Stomach smooth muscle (tissue), 2 donors: Measurements from ENCODE around the gene ATAD3C.
"Not testable (repeated sequence)": the region's sequence is repeated elsewhere in the genome, so short reads cannot be mapped to it uniquely, and the experiment has no call there.

ENCODE experiments used
- H3K27ac ChIP-seq: one replicate; pipeline ENCODE4 v1.7.0; 2013; ENCODE audit warnings: mild to moderate bottlenecking, low read length, inconsistent platforms
- H3K27me3 ChIP-seq, 2 donors: one replicate each; pipeline ENCODE4 v1.7.0; 2013; ENCODE audit warnings: low read length in 2 of 2; ENCODE audit not compliant: insufficient read depth in 2 of 2, control insufficient read depth in 1 of 2
- H3K36me3 ChIP-seq, 2 donors: one replicate each; pipeline ENCODE4 v1.7.0; 2013; ENCODE audit warnings: low read length in 2 of 2; ENCODE audit not compliant: control insufficient read depth in 2 of 2, insufficient read depth in 2 of 2
- H3K4me1 ChIP-seq: one replicate; pipeline ENCODE4 v1.7.0; 2013; ENCODE audit warnings: low read length; ENCODE audit not compliant: control insufficient read depth, insufficient read depth
- H3K4me3 ChIP-seq, 2 donors: one replicate each; pipeline ENCODE4 v1.7.0; 2013; ENCODE audit warnings: low read length in 2 of 2
- H3K9ac ChIP-seq, 2 donors: one replicate each; pipeline ENCODE4 v1.7.0; 2013; ENCODE audit warnings: low read length in 2 of 2, mild to moderate bottlenecking in 1 of 2
- H3K9me3 ChIP-seq, 2 donors: one replicate each; pipeline ENCODE4 v1.7.0; 2013; ENCODE audit warnings: low read length in 2 of 2; ENCODE audit not compliant: control insufficient read depth in 2 of 2
- donor health status: healthy.
- donor health status: Pancreatic carcinoma.

Gene ATAD3C

DNA sequence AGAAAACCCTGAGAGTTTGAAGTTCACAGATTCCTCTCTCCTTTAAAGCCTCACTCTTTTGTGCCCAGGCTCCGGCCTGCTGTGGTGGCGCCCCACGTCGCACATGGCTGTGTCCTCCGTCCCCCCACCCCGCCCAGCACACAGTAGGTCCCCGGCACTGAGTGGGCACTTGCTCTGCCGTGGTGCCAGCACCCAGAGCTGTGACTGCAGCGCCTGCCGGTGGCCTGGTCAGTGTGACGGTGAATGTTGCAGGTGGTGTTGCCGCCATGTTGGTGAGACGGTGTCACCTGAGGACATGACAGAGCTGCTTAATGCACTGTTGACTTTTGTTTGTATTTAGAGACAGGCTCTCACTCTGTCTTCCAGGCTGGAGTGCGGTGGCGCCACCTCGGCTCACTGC, 3.4 kb downstream of the ATAD3C start:
- no peaks in the 10 kb centered on the region for H3K4me1 ChIP-seq
- no peaks in the 10 kb centered on the region for H3K27me3 ChIP-seq
- H3K9me3 ChIP-seq = no peaks in the 10 kb centered on the region
- H3K27ac ChIP-seq = no peak overlapping the region
- H3K36me3 ChIP-seq = no peaks in the 10 kb centered on the region
- no peak overlapping the region for H3K4me3 ChIP-seq
- H3K9ac ChIP-seq = no peak overlapping the region

GRCh38 chr1:1454286-1455056, 5.0 kb downstream of the ATAD3C start:
- not testable (repeated sequence) for H3K9ac ChIP-seq, H3K4me3 ChIP-seq

GRCh38 chr1:1455366-1455884, 5.9 kb downstream of the ATAD3C start:
- Histone ChIP-seq H3K4me1 (no peaks in the 10 kb centered on the region), H3K4me3 (no peak overlapping the region), H3K27me3 (no peaks in the 10 kb centered on the region), H3K36me3 (no peaks in the 10 kb centered on the region), H3K9ac (no peak overlapping the region), H3K27ac (no peak overlapping the region), H3K9me3 (no peaks in the 10 kb centered on the region)

More at GRCh38 chr1:1454286-1455056, 5.0 kb downstream of the ATAD3C start:
- not testable (repeated sequence) for H3K36me3 ChIP-seq, H3K9me3 ChIP-seq, H3K27ac ChIP-seq, H3K4me1 ChIP-seq, H3K27me3 ChIP-seq

- not testable (repeated sequence) for H3K4me3 ChIP-seq, H3K9ac ChIP-seq, H3K4me1 ChIP-seq, H3K27ac ChIP-seq, H3K27me3 ChIP-seq, H3K9me3 ChIP-seq, H3K36me3 ChIP-seq
Observed at GRCh38 chr1:1455934-1456333, 6.4 kb downstream of the ATAD3C start.

DNA sequence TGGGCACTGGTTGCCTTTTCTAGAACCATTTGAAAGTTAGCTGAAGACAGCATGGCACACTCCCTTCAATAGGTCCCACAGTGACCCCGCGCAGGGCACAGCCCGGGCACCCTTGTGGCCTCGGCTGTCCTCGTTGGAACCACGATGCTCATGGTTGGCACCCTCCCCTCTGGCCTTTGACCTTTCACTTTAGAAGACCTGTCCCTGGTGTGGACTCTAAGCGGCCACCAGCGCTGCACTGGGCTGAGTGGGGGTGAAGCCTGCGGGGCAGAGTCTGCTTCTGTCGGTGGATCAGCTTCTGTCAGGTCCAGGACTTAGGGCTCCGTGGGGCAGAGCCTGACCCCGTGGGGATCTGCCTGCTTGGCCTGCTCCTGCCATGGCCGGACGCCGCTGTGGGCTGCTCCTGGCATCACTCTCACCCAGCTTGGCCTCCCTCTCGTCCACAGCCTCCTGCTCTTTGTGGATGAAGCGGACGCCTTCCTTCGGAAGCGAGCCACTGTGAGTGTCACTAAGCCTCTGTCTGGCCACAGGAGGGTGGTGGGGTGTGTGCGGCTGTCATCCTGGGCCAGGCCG, 7.3 kb downstream of the ATAD3C start:
- not testable (repeated sequence) for H3K9me3 ChIP-seq, H3K9ac ChIP-seq, H3K4me1 ChIP-seq, H3K27me3 ChIP-seq, H3K27ac ChIP-seq, H3K4me3 ChIP-seq, H3K36me3 ChIP-seq

DNA sequence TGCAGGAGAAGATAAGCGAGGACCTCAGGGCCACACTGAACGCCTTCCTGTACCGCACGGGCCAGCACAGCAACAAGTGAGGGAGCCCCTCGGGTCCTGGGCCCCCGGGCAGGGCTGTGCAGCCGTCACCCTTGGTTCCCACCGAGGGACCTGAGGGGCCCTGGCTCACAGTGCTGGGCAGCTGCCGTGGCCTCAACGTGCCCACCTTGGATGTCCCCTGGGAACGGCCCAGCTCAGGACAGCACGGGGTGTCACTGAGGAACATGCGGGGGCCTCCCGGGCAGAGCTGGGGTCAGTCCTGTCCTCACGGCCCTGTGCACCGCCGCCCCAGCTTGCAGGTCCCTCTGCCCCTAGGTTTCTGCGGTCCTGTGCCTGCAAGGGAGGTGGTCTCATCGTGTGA, 9.7 kb downstream of the ATAD3C start:
- not testable (repeated sequence) for H3K27ac ChIP-seq, H3K27me3 ChIP-seq, H3K4me3 ChIP-seq, H3K9me3 ChIP-seq, H3K9ac ChIP-seq, H3K36me3 ChIP-seq, H3K4me1 ChIP-seq

GRCh38 chr1:1459711-1460110, 10.2 kb downstream of the ATAD3C start:
- not testable (repeated sequence) for H3K36me3 ChIP-seq, H3K9ac ChIP-seq, H3K27me3 ChIP-seq, H3K27ac ChIP-seq, H3K4me1 ChIP-seq, H3K9me3 ChIP-seq, H3K4me3 ChIP-seq

DNA sequence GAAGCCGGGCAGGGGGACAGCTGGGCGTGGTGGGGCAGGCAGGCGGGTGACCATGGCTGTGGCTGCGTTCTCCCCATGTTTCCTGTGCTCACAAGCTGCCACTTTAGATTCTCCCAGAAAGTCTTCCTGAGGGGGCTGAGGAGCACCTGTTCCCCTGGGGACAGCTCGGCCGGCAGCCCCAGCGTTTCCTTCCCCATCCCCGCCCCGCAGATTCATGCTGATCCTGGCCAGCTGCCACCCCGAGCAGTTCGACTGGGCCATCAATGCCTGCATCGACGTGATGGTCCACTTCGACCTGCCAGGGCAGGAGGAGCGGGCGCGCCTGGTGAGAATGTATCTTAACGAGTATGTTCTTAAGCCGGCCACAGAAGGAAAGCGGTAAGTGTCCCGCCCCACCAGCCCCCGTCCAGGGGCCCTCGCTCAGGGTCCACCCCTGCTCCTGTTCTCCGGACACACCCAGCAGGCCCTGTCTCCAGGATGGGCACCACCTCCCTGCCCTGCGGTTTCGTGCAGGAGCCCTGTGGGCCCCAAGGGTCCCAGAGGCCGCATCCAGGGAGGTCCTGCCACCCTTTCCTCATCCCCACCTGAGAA, 11.1 kb downstream of the ATAD3C start:
- Histone ChIP-seq H3K36me3 (no peaks in the 10 kb centered on the region), H3K4me3 (no peak overlapping the region), H3K4me1 (no peaks in the 10 kb centered on the region), H3K9me3 (no peaks in the 10 kb centered on the region), H3K27ac (no peak overlapping the region), H3K9ac (no peak overlapping the region), H3K27me3 (peaks cover 0 to 2% of the 10 kb centered on the region in 2 donors)

DNA sequence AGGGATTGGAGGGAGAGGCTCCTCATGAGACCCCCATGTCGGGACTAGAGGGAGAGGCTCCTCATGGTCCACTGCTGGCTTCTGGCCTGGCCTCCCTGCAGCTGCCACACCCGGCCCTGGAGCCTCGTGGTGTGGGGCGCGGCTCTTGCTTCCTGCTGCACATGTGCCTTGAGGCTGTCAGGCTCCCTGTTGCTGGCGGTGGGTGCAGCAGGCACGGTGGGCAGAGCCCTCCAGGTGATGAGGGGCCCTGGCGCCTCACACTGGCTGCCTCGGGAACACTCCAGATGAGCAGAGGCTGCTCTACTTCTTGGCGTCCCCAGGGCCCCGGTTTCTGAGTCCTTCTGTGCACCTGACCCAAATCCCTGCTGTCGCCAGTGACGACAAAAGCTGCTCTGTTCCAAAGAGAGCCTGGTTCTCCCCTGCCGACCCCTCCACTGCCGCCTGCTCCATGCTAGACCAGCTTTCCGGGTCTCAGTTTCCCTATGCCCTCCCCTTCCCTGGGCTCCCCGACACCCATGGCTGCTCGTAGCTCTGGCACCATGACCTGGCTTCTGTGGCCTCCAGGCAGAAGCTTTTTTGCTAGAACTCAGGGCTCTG, 12.3 kb downstream of the ATAD3C start:
- Histone ChIP-seq H3K9ac (no peak overlapping the region), H3K27me3 (peaks cover 0 to 2% of the 10 kb centered on the region in 2 donors), H3K4me3 (no peak overlapping the region), H3K36me3 (no peaks in the 10 kb centered on the region), H3K27ac (no peak overlapping the region), H3K4me1 (no peaks in the 10 kb centered on the region), H3K9me3 (no peaks in the 10 kb centered on the region)

DNA sequence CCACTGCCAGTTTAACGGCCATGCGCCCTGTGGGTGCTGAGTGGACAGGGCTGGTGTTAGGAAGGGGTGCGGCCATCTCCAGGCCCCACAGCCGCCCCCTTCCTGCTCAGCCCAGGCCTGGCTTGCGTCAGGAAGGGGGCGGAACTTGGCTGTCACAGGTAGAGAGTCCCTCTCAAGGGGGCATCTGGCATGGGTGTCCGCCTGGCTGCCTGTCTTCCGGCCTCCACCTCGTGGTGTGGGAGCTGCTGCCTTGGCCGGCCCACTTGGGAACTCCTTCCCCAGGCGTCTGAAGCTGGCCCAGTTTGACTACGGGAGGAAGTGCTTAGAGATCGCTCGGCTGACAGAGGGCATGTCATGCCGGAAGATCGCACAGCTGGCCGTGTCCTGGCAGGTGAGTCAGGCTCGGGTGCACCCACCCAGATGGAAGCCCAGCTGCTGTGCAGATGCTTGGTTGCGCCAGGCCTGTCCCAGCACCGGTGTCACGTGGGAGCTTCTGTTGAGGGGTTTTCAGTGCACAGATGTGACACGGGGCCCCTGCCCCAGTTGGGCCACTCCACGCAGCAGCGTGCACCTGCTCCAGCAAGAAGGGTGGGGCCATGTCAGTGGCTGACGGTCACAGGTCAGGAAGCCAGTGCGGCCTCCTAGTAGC, 13.0 kb downstream of the ATAD3C start:
- Histone ChIP-seq H3K27me3 (peaks cover 0 to 2% of the 10 kb centered on the region in 2 donors), H3K4me3 (no peak overlapping the region), H3K9ac (no peak overlapping the region), H3K9me3 (no peaks in the 10 kb centered on the region), H3K36me3 (no peaks in the 10 kb centered on the region), H3K4me1 (no peaks in the 10 kb centered on the region), H3K27ac (no peak overlapping the region)
